SKM-1 (cell line): ENCODE results near the gene SLC39A9.

Source experiments
- DNase-seq: peaks from one replicate; lab custom pipeline; 2025; ENCODE audit not compliant: unreplicated experiment; lab: John Stamatoyannopoulos, UW

Gene SLC39A9

GRCh38 chr14:69398053-69398817, at the start of gene SLC39A9, which contains the start of gene ERH:
TSS of gene SLC39A9 (plus strand) at chr14:69398692. CDS start at chr14:69399370, 678 bp downstream.
TSS of gene ERH (minus strand) at chr14:69398299. CDS start at chr14:69398233, 66 bp downstream.
- peak; percentile 78 for DNase-seq

- DNase-seq, result no peak
These were observed 49.3 kb upstream of the SLC39A9 start for GRCh38 chr14:69349091-69349777.

GRCh38 chr14:69350892-69351291, 47.6 kb upstream of the SLC39A9 start:
- DNase-seq, result no peak

- no peak for DNase-seq
These were observed 47.1 kb upstream of the SLC39A9 start for GRCh38 chr14:69351385-69351784.

GRCh38 chr14:69351911-69352310, 46.6 kb upstream of the SLC39A9 start:
- DNase-seq, result no peak

GRCh38 chr14:69353168-69353567, 45.3 kb upstream of the SLC39A9 start:
- no peak for DNase-seq

GRCh38 chr14:69354383-69355153, 43.9 kb upstream of the SLC39A9 start:
- no peak for DNase-seq

- DNase-seq, result no peak
These were observed 43.3 kb upstream of the SLC39A9 start for GRCh38 chr14:69355154-69355597.

- DNase-seq, result no peak
These were observed 42.7 kb upstream of the SLC39A9 start for GRCh38 chr14:69355607-69356281.

- no peak for DNase-seq
These were observed 41.5 kb upstream of the SLC39A9 start for GRCh38 chr14:69356903-69357543.

- DNase-seq, result no peak
These were observed 40.8 kb upstream of the SLC39A9 start for GRCh38 chr14:69357544-69358200.

- no peak for DNase-seq
These were observed 40.1 kb upstream of the SLC39A9 start for GRCh38 chr14:69358233-69358963.

GRCh38 chr14:69358966-69359365, 39.5 kb upstream of the SLC39A9 start:
- DNase-seq, result no peak

- DNase-seq, result no peak
These were observed 37.9 kb upstream of the SLC39A9 start for GRCh38 chr14:69360438-69361108.

GRCh38 chr14:69363055-69363454, 35.4 kb upstream of the SLC39A9 start:
- no peak for DNase-seq

GRCh38 chr14:69363964-69364363, 34.5 kb upstream of the SLC39A9 start:
- no peak for DNase-seq

GRCh38 chr14:69364378-69364777, 34.1 kb upstream of the SLC39A9 start:
- no peak for DNase-seq

- DNase-seq, result no peak
These were observed 32.4 kb upstream of the SLC39A9 start for GRCh38 chr14:69366069-69366468.

- DNase-seq, result no peak
These were observed 31.7 kb upstream of the SLC39A9 start for GRCh38 chr14:69366761-69367160.
